ENCODE measurements around the gene SLC25A40.
A peak's percentile ranks its signal among the peaks of the same experiment; 100 is the strongest.
"Not testable (repeated sequence)": the region's sequence is repeated elsewhere in the genome, so short reads cannot be mapped to it uniquely, and the experiment has no call there.

SLC25A40 gene

DNA sequence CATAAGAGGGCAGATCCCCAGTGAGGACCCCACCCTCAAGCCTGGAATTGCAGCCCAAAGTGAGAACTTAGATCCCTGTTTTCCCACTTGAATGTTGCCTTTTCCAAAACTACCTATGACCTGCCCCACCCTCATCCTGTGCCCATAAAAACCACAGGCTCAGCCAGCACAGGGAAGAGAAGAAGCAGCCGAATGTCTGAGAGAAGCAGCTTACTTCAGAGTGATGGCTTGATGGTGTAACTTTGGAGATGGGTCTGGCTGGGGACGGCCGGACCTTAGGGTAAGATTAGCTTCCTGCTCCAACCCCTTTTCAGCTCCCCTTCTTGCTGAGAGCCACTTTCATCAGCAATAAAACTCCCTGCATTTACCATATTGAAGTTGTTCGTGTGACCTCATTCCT lies 5.7 kb downstream of the SLC25A40 start:
- no peak for DNase-seq

DNA sequence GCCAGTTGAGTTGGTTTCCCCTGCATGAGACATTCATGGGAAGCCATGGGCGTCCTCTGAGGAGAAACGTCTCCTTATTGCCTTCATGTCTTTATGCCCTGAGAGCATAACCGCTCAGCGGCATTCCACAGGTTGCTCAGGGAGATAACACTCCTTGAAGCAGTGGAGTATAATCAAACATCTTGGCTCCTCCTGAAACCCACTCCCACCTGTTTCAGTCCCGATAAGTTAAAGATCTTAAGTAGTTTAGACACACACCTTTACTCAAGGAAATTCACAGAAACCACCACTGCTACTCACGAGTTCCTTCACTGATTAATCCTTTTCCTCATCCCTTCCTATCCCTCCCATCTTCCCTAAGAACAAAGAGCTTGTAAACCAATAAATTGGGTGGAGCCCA lies 9.6 kb downstream of the SLC25A40 start:
- DNase-seq = not testable (repeated sequence)

DNA sequence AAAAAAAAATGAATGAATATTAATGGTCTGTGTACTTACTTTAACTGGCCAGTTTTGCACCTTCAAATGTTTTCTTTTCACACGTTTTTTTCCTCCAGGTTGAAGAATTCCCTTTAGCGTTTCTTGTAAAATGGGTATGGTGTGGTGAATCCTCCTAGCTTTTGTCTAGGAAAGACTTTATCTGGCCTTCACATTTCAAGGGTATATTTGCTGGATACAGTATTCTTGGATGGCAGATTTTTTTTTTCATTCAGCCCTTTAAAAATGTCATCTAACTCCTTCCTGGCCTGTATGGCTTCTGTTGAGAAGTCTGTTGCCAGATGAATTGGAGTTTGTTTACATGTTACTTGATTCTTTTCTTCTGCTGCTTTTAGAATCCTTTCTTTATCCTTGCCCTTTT lies 10.1 kb downstream of the SLC25A40 start:
- DNase-seq = peak; percentile 19

DNA sequence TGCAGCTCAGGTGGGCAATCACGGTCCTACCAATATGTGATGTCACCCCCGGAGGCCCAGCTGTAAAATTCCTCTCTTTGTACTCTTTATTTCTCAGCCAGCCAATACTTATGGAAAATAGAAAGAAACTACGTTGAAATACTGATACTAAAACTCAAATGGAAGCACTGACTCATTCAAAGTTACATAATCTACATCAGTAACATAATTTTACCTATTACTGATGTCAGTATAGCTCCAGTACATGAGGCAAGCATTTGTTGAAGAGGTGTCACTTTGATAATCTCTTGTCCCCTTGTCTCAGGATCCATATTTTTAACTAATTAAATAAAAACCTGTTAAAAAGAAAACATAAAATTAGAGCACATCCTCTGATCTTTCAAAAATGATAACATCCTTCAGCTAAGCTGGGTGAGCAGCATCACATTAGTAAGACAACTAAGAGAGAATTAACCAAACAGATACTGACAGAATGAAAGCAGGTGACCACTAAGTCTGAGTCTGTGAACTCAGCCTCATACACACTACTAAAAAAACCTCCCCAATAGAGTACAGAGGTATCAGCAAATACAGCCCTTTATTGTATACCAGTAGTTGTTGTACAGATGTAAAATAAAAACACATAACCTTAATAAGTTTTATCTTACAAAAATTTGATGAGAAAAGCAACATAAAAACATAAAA lies 17.6 kb downstream of the SLC25A40 start:
- no peak for DNase-seq

DNA sequence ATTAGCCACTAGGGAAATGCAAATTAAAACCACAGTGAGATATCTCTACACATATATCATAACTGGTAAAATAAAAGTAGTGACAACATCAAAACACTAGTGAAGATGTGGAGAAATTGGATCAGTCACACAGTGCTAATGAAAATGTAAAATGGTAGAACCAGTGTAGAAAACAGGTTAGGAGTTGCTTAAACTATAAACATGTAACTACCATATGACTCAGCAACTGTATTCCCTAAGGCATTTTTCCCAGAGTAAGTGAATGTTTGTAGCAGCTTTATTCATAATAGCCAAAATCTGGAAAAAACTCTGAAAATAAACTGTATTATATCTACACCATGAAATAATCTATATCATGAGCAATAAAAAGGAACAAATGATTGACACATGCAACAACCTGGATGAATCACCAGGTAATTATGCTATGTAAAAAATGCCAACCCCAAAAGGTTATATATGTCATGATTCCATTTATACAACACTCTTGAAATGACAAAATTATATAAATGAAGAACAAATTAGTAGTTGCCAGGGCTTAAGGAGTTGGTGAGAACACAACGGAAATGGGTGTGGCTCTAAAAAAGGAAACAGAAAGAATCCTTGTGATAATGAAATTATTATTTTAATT lies 22.8 kb downstream of the SLC25A40 start:
- no peak for DNase-seq

DNA sequence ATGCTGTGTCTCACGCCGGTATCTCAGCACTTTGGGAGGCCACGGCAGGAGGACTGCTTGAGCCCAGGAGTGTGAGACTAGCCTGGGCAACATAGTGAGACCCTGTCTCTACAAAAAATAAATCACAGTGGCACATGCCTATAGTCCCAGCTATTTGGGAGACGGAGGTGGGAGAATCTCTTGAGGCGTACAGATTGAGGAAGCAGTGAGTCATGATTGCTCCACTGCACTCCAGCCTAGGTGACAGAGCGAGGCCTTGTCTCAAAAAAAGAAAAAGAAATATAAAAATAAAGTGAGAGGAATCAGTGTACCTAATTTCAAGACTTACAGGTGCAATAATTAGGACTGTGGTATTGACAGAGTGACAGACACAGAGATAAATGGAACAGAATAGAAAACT lies 23.9 kb downstream of the SLC25A40 start:
- no peak for DNase-seq

DNA sequence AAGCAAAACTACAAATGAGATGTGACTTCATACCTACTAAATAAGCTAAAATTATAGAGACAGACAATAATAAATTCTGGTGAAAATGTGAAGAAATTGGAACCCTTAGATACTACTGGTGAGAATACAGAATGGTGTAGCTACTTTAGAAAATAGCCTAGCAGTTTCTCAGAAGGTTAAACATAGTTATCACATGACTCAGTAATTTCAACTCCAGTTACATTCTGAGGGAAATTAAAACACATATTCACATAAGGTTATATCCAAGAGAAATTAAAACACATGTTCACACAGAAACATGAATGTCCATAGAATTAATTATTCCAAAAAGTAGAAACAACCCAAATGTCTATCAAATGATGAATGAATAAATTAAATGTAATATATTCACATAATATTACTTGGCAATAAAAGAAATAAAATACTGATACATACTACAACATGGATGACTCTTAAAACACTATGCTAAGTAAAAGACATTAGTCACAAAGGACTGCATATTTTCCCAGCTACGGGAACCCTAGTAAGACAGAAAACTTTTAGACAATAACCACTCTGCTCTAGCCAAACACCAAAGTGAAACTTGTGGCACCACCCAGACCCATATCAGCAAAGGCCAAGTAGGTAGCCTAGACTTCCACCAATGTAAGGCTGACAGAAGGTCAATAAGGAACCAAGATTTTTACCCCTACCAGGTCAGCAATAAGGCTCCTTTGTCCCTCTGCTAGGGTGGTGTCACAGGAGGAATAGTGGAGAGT lies 25.1 kb downstream of the SLC25A40 start:
- no peak for DNase-seq

DNA sequence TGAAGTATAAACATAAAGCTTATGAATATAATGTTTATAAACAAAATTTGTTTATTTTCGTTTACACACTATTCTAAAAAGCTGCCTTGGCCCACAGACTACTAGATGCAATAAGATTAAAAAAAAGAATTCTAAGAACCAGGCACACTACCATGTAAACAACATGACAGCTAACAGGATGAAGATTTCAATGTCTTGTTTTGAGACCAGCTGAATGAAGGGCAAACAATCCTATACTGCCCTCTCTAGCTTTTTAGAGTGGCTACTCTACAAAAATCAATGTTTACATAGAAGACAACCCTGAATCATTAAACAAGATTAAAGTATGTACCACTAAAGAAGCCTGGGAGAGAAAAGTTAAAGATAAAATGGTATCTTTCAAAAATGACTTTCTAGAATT lies 38.6 kb downstream of the SLC25A40 start:
- no peak for DNase-seq

DNA sequence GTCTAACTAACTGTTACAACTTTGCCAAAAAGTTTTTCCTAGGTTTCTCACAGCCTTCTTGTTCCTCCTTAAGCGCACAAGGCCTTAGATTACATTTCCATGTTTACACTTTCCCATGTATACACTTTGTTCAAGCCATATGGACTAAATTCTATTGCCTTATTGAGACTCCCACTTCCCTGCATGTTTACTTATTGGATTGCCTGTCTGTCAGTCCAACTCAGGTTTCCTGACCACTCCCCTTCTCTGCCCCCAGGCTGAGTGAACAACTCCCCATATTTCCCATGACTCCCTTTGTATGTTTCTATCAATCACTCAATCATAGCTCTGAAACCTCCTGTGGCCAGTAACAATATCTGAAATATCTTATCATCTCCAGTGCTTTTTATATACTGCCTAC lies 43.0 kb downstream of the SLC25A40 start:
- DNase-seq = no peak

DNA sequence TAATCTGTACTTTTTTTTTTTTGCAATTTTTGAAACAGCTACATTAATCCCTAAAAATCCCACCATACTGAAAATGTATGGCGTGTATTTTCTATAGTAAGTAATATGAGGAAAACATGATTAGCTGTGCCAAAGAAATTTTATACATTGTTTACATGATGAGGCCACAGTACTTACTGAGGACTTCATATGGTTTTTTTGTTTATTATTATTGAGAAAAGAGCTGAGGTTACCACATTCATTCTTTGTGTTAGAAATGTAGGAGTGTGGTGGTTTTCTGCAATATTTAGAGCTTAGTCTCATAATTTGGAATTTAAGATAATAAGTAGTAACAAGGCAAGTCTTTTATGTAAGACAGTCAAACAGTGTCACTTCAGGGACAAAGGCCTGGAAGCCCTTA lies 45.1 kb downstream of the SLC25A40 start:
- DNase-seq = no peak

DNA sequence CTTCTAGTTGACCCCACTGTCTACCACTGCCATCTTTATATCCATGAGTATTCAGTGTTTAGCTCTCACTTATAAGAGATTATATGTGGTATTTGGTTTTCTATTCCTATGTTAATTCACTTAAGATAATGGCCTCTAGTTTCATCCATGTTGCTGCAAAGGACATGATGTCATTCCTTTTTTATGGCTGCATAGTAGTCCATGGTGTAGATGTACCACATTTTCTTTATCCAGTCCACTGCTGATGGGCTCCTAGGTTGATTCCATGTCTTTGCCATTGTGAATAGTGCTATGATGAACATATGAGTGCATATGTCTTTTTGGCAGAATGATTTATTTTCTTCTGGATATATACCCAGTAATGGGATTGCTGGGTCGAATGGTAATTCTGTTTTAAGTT lies 47.8 kb downstream of the SLC25A40 start:
- DNase-seq = not testable (repeated sequence)

DNA sequence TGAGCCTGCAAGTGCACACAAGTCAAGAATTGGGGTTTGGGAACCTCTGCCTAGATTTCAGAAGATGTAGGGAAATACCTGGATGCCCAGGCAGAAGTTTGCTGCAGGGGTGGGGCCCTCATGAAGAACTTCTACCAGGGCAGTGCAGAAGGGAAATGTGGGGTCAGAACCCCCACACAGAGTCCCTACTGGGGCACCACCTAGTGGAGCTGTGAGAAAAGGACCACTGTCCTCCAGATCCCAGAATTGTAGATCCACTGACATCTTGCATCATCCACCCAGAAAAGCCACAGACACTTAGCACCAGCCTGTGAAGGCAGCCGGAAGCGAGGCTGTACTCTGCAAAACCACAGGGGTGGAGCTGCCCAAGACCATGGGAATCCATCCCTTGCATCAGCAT lies 50.8 kb downstream of the SLC25A40 start:
- not testable (repeated sequence) for DNase-seq

DNA sequence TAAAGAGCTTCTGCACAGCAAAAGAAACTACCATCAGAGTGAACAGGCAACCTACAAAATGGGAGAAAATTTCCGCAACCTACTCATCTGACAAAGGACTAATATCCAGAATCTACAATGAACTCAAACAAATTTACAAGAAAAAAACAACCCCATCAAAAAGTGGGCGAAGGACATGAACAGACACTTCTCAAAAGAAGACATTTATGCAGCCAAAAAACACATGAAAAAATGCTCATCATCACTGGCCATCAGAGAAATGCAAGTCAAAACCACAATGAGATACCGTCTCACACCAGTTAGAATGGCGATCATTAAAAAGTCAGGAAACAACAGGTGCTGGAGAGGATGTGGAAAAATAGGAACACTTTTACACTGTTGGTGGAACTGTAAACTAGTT lies 54.1 kb downstream of the SLC25A40 start:
- DNase-seq = not testable (repeated sequence)

DNA sequence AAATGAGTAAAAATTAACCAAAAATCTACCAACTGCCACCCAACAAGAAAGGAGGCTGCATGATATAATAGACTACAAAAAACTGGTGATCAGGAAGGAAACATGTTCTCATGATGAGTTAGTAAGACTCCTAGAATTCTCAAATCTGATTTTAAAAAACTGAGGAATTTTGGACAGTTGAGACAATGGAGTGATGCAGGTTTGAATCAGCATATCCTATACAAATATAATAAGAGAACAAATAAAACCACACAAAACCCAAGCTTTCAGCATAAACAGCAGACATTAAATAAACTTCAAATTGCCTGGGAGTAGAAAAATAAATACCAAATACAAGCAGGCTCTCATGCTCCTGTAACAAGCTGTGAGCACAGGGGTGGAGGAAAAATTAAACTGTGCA lies 57.8 kb downstream of the SLC25A40 start:
- no peak for DNase-seq

DNA sequence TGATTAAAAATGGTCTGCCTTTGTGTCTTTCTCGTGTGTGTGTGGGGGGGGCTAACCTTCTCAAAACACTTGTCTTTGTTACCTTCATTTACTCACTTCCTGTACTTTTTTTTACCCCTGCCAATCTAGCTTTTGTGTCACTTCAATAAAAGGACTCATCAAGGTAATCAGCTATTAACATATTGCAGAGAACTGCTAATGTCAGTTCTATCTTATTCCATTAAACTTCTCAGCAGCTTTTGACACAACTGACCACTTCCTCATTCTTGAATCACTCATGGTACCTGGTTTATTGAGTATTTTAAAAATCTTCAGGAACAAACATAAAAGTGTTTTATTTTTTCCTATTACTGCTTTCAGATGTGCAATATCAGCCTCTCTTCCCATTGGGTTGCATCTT lies 59.8 kb downstream of the SLC25A40 start:
- DNase-seq = no peak

DNA sequence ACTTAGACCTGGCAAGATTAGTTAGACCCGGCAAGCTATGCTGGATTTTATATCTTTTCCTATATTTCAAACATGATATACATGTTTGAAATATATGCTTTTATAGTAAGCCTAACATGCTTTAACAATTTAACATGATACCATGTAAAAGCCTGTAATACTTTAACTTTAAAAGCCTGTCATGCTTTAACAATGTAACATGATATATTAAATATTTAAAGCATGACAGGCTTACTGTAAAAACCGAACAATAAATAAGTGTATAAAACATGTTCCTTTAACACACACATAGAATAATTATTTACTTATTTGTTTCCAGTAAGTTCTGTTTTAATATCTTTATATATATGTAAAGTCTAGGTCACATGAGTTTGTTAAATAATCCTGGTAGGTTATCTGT lies 65.4 kb downstream of the SLC25A40 start:
- no peak for DNase-seq

DNA sequence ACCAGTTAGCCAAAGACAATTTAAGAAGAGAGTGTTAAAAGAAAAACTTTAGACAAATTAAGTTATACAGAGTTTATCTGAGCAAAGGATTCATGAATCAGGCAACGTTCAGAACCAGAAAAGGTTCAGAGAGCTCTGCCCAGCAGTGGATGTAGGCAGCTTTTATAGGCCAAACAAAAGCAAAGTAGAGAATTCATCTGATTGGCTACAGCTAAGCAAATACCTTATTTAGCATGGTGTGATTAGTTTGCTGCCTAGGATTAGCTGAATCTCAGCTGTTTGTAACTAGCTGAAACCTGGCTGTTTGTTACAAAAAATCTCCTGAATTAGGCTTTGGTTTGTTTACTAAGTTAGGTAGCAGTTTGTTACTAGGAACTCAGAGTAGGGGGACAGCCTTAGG lies 66.0 kb downstream of the SLC25A40 start:
- DNase-seq = no peak

DNA sequence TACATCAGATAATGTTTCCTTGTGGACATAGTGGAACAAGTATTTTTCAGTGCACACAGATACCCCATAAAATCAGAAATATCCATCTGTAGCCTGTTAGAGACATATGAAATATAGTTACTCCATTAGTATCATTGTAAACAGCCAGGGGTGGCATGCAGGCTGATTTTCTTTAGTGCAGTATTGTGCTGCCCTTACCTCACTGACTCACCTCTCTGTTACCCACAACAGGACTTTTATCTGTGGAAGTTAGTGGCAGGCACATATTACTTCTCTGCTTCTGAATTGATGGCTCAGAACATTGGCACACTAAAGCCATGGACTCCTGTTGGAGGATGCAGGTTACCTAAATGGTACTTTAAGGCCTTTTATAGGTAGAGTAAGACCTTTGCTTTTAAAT lies 70.0 kb downstream of the SLC25A40 start:
- no peak for DNase-seq

DNA sequence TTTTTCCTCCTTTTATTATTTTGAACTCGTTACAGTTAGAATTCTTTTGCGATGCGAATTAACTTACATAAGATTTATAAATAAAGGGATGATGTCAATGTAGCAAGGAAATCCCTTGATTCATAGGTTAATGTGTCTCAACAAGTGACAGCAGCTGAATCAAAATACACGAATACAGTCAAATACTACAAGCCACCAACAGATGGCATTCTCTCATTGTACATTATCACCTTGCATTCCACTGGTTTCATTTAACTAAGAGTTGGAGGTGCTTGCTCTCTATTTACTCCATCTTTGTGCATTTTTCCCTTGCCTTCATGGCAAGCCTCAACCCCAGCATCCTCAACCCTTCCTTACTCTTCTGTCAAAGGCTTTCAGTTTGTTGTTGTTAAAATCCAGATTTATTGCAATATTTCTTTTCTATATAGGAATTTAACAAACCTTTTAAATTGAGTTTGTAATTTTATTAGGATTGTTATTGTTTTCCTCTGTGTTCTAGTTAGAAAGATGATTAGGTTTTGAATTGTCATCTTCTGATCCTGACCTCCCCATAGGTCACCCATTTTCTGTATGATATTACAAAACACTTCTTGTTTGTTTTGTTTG lies 78.3 kb downstream of the SLC25A40 start:
- peak; percentile 55 for DNase-seq

DNA sequence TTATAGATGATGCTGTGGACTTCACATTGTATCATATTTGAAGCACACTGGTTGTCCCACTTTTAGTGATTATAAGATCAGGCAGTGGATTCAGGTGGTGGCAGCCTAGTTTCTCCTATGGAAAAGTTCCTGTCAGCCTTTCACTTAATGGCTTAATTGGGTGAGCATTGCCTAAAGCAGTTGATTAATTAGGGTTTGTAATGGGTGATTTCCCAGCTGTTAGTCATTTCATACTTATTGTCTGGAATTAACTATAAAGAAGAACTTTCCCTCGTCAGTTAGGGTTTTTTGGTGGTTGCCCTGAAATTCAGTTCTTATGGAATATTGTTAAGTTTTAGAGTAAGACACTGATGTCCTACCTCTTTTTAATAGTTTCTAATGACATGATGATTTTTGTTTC lies 78.8 kb downstream of the SLC25A40 start:
- DNase-seq = peak; percentile 4

DNA sequence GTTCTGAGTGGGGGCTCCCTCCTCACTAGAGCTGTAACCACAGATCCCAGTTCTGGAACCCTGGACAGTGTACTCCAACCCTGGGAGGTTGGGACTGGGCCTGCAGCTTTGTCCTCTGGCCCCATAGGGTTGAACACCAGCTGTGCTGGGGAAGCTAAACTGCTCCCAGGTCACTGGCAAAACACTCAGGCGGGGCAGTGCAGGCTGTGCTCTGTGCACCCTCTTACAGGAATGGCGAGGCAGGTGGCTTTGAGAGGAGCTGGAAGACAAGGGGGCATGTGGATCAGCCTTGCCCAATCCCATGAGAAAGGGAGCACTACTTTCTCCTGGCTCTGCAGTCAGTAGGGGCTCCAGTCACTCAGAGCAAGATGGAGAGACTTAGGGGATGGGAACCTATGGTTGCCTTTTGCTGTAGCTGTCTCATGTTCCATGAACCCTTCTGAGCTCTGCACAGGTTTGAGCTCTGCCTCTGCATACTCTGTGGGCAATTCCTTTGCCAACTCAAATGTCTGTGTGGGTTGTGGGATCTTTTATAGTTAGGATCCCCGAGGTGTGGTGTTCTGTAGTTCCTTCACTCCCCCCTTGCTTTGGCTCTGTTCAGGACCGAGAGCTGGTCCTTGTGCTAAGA lies 90.7 kb downstream of the SLC25A40 start:
- no peak for DNase-seq

DNA sequence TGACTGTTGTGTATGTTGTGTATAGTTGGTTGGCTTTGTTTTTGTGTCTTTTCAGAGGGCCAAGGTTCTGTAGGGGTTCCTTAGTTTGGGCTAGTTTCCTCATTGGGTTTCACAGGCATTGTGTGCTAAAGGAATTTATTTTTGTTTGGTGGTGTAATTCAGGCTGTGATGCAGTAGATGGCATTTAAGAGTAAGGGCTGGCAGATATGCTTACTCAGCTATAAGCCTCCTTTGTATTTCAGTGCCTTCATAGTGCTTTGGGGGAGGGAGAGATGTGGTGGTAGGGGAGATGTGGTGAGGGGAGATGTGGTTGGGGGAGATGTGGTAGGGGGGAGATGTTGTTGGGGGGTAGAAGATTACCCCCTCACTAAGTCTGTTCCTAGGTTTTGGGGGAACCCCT lies 91.7 kb downstream of the SLC25A40 start:
- DNase-seq = no peak
